MV-4-11 (cell line): ENCODE data around the gene KLHDC7A.
"Not testable (repeated sequence)": the region's sequence is repeated elsewhere in the genome, so short reads cannot be mapped to it uniquely, and the experiment has no call there.

Experiments
- DNase-seq: peaks from one replicate; lab custom pipeline; 2025; lab: John Stamatoyannopoulos, UW

Gene KLHDC7A

DNA sequence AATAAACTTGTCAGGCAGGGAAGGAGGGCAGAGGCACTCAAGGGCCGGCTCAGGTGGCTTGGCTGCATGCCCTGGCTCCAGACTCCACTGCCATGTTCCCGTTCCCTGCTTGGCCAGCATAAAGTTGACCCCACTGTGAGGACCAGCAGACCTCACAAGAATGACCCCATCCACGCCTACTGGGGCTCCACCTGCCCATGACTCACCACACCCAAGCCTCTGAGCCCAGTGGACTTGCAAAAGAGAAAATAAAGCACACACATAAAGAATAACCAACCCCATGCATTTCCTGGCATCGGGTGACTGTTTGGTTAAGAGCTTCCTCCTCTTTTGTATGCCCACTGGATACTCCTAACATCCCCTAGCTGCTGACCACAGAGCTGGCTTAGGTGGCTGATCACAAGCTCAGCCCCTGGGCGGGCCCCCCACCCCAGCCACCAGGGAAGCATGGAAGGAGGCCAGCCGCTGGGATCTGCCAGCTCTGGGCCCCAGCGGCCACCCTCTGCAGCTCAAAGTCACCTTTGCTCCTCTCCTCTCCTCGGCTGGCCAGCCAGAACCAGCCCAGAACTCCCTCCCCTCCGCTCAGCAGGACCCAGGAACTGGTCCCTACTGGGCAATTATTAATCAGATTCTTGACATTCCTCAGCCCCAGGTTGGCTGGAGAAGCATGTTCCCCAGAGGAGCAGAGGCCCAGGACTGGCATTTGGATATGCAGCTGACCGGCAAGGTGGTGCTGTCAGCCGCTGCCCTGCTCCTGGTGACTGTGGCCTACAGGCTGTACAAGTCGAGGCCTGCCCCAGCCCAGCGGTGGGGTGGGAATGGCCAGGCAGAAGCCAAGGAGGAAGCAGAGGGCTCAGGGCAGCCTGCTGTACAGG, at the start of gene KLHDC7A:
TSS of gene KLHDC7A (plus strand) at position 616 of the 875 bp plus-strand sequence. CDS start at position 668, 52 bp downstream.
- DNase-seq = no peak

DNA sequence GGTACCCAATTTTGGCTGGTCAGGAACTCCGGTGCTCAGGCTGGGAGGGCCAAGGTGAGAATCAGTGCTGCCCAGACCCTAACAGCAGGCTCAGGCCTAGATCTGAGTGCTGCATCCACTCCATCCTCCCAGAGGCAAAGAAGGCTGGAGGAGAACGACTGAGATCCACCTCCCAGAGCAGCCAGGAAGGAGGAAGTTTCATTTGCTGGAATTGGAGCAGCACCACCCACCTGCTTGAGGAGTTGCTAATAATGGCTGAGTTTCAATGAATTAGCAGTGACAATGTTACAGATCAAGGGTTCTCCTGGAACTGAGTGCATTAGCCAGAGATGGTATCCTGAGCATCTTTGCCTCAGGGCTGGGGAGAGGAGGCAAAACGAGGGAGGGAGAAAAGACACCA, 46.7 kb upstream of the KLHDC7A start:
- DNase-seq = no peak

DNA sequence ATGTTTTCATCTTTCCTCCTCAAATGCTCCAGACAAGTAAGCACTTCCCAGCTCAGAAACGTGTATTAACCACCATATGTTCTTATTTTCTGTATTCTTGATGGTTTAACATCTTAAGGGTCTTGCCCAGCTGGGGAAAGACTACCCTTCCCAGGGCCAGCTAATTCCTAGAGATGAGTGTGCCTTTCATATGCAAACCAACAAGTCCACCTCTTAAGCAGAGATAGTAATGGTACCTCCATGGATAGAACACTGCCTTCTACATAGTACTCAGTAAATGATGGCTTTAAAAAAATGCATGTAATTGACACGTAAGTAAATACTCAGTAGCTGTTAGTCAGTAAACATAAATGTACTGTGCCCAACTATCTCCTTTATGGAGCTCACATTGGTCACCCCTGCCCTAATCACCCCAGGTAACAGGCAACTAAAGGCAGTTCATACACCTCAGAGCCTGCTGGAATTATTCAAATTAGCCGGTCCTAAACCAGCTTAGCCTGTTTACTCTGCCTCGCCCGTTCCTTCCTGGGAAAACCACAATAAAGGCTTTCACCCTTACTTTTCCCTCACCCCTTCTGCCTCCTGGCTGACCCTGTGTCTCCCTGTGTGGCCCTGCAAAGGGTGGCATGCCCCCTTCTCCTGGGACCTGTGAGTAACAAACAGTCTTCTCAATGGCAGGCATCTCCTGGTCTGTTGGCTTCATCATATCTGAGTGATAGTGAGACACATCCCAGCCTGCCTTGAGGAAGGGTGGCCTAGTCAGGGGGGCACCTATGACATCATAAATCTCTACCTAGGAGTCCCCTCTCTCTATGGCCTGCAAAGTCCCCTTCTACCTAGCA, 40.1 kb upstream of the KLHDC7A start:
- no peak for DNase-seq

DNA sequence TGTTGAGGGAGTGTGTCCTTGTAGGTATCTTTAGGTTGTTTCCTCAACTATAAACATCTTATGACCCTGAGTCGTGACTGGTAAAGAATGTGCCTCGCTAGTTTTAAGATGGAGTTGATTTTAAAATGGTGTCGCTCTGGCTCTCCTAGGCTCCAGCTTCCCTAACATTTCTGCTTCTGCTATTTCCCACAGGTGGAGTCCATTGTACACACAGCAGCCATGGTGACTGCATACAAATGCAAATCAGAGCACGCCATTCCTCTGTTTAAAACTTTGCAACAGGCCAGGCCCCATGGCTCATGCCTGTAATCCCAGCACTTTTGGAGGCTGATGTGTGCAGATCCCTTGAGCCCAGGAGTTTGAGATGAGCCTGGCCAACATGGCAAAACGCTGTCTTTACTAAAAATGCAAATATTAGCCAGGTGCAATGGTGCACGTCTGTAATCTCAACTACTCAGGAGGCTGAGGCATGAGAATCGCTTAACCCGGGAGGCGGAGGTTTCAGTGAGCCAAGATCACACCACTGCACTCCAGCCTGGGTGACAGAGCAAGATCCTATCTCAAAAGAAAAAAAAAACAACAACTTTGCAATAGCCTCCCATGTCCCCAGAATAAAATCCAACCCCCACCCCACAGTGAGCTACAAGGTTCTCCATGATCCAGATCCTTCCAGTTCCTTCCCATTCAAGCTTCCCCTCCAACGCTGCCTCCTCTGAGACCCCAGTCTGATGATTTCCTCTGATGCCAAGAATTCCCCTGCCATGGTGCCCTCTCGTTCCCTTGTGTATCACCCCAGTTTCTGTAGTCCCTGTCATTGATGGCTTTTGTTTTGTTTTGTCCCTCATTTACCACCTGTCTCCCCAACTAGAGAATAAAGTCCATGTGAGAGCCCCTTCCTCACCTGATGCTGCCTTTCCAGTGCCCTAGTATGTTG, 36.9 kb upstream of the KLHDC7A start:
- DNase-seq = no peak

DNA sequence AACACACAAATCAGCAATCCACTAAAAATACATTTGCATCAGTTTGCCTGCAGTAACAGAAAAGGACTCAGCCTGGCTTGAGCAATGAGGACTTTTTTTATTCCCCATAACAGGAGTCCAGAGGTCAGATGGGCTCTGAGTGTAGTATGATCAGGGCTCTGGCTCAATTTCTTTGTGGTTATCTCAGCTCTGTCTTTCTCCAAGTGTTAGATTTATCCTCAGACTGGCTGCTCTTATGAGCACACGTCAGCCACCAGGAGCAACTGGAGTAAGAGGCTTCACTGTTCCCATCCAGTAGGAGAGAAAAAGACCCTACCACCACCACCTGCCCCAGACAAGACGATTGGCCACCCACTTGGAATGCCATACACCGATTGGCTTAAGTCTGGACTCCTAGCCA, 36.2 kb upstream of the KLHDC7A start:
- DNase-seq = no peak

DNA sequence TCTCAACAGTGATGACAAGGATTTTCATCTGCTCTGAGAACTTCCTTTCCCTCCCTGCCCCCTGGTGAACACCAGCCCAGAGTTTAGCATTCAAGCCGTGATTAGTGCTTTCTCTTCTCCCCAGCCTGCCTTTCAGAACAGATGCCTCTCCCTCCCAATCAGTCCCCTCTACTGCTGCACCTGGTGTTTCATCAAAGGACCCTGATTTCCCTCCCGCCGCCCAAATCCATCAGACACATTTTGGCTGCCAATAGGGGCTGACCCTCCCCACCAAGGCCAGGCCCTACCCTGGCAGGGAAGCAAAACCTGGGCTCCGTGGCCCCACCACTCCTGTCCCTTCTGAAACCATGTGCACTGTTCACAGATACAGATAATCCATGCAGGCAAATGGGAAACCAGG, 34.0 kb upstream of the KLHDC7A start:
- no peak for DNase-seq

DNA sequence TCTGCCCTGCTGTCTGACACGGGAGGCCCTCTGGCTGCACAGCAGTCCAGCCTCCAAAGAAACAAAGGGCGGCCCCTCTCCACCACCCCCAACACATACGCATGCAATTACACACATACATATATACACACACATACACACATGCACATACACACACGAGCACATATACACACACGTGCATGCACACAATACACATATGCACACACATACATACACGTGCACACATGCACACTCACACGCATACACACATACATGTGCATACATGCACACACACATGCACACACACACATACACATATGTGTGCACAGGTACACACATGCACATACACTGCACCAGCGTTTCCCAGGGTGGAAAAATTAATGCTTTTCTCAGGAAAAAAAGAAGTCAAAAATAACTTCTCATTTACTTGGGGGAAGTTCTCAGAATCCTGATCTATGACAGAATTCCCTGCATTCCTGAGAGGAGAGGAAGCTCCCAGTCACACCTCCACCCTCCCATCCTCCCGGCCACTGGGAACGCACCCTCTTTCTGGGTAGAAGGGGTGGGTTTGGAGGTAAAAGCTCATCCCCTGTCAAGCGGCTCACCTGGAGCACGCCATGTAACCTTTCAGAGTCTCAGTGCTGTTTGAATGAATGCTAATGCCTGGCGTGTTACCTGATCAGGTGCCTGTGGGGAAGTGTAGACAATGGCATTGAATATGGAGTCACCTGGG, 33.1 kb upstream of the KLHDC7A start:
- DNase-seq = no peak

DNA sequence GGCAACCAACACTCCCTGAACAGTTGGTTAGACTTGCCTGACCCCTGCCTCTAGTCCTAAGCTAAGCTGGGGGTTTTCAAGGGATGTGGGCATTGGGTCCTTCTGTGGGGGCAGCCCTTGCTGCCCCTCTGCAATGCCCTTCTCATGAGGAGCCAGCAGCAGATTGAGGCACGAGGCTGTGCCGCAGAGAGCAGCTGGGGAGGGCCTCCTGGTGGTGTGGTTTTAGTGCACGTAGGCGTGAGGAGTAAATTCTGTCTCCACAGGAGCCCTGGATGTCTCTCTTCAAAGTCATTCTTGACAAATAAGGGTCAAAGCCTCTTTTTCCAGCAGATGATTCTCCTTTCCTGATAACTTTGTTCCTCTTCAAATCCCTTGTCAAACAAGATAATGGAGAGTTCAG, 31.8 kb upstream of the KLHDC7A start:
- DNase-seq = no peak

DNA sequence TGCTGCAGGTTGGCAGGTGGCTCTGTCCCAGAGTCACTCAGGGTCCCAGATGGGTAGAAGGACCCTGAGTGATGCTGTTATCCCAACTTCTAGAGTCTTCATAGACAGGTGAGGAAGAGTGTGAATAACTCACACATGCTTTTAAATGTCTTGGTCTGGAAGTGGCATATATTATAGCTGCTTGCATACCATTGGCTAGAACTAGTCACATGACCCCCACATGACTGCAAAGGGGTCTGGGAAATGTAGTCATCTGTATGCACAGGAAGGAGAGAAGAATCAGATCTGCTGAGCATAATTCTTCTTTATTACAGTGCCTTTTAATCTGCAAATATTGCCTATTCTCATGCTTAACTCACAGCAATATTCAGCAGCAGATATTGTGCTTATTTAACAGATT, 28.2 kb upstream of the KLHDC7A start:
- no peak for DNase-seq

DNA sequence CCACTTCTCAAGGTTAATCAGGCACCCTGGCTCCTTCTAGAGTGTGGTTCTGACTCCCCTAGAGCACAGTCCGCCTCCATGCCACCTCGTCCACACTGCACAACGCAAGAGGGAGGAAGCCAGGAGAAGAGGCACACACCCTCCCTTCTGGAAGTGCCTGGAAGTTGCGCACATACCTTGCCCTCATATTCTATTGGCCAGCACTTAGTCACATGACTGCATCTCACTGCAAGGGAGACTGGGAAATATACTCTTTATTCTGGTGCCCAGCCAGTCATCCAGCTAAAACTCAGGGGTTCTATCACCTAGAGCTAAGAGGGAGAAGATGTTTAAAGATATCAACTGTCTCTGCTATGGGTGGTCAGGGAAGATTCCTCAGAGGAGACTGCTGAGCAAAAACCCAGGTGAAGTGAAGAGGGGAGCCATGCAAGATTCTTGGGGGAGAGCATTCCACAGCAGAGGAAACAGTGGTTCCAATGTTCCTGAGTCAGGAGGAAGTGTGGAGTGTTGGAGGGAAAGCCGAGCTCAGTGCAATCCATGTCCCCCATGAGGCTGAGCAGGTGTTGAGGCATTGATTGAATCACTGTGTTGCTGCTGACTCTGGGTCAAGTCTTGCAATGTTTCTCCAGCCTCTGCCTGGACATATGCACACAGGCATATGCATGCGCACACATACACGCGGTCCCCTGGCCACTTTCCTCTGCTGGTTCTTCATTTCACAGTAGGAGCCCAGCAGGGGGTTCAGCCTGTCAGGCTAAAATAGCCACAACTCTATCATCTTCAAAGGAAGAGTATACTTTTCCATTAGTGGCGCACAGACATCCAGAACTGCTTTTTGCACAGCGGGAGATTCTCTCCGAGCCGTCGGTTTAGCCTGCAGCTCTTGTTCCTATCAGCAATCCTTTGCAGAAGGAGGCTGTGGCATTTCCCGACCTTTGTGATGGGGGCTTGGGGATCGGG, 22.3 kb upstream of the KLHDC7A start:
- DNase-seq = no peak

DNA sequence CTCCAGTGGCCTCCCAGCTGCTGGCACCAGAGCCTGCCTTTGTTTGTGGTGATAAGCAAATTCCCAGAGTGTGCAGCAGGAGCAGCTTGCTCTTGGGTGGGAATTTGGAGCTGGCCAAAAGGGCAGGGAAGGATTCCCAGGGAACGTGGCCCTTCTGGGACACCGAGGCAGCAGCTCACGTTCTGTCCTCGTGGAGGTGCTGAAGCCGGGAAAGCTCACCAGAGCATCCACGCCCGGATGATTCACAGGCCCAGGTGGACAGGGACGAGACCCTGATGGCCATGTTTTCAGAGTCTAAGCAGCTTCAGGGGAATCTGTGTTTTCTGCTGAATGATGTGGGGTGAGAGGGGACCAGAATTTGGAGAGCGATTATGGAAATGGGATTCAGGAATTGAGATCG, 19.1 kb upstream of the KLHDC7A start:
- no peak for DNase-seq

DNA sequence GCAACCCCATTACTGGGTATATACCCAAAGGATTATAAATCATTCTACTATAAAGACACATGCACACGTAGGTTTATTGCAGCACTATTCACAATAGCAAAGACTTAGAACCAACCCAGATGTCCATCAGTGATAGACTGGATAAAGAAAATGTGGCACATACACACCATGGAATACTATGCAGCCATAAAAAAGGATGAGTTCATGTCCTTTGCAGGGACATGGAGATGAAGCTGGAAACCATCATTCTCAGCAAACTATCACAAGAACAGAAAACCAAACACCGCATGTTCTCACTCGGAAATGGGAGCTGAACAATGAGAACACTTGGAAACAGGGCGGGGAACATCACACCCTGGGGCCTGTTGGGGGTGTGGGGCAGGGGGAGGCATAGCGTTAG, 18.2 kb upstream of the KLHDC7A start:
- DNase-seq = not testable (repeated sequence)

DNA sequence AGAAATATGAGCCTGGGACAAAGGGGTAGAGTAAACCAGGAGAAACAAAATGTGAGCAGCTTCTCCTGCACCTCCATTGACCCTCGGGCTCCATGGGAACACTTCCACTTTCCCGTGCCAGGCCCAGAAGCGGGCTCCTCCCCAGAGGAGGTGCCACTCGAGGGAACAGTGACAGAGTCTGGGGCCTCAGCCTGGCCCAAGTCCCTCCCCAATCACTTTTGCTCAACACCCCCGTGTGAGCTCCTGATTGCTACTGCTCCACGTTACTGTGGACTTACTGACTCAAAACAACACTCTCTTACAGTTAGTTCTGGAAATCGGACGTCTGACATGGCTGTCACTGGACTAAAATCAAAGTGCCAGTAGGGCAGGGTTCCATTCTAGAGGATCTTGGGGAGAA, 17.7 kb upstream of the KLHDC7A start:
- DNase-seq = no peak

DNA sequence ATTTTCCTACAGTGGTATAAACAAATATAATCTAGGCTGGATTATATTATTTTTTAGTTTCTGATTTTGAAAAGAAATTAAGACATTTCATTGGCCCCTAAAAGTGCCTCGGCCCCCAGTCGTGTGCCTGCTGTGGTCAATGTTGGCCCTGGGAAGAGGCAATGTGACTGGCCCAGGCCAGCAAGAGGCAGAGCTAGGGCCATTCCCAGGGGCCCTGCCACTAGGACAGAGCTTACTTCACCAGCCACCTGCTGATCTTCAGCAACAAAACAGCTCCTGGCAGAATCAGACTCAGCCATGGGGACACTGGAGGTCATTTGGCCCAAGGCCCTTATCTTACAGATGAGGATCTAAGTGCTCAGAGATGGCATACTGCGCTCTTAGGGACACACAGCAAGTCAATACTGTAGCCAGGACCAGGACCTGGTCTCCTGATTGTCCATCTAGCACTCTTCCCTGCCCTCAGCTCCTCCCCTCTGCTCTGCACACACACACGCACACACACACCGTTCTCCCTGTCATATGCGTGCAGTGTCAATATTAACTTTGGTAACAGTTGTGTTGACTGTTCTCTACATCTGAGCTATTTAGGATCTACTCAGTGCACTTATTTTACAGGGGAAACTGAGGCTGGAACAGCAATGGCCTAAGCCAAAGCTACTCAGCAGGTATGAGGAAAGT, 16.6 kb upstream of the KLHDC7A start:
- DNase-seq = no peak

DNA sequence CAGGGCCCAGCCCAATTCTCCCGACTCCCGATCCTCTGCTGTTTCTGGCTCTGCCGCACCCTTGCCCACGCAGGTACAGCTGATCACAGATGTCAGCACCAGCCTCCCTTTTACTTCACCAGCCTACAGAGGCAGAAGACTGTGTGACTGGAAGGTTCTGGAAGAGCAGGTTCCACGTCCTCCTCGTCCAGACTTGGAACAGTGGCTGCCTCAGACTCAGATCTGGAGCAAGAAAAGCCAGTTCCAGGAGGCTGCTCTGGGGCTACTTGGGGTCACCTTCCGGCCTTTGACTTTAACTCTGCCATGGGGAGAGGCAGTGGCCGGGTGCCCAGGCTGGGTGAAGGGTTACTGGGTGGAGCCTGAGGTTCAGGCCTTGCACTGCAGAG, 16.1 kb upstream of the KLHDC7A start:
- no peak for DNase-seq

DNA sequence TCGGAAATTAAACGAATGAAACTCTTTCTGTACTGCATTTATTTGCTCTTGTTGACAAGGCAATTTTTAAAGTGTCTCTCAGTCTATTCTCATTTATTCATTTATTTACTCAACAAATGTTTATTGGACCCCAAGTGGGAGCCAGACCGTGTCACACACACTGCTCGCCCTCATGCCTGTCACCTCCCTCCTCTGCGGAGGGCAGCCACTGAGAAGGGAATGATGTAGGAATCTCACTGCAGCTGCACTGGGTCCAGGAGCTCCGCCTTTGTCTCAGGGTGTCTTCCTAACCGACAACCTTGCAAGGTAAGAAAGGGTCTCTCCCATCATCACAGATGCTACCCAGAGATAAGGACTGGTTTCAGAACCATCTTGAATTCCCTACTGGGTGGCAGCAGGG, 14.1 kb upstream of the KLHDC7A start:
- DNase-seq = no peak

DNA sequence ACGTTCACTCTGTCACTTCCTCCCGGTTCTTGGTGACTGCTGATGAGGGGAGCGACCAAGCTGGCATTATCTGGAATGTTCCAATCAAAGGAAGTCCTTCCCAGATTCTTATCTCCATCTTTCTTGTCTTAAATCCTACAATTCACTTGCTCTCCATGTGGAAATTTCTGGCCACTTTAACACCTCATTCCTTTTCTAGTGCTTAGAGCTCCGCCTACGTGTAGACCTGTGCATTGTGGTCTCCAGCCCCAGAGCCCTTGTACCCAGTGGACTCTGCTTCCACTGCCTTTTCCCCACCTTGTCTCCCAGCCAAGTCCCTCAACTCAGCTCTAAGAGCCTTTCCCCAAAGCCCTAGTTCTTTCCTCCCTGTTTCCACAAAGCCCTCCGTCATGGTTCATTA, 12.2 kb upstream of the KLHDC7A start:
- no peak for DNase-seq

DNA sequence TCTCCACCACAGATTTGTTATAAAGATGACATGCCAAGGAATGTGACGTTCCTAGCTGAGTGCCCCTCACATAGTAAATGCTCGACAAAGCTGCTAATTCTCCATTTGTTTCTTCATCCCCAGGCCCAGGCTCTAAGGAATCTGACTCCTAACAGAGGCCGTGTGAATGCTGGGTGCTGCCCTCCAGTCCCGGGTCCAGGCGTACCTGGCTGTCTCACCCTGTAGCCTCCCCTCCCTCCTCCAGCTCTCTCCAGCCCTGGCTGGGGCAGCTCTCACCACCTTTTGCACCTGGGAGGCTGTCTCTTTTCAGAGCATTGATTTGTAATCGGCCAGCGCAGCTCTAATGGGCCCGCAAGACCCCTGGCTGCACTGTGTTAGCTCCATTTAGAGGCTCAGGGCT, 11.2 kb upstream of the KLHDC7A start:
- no peak for DNase-seq

DNA sequence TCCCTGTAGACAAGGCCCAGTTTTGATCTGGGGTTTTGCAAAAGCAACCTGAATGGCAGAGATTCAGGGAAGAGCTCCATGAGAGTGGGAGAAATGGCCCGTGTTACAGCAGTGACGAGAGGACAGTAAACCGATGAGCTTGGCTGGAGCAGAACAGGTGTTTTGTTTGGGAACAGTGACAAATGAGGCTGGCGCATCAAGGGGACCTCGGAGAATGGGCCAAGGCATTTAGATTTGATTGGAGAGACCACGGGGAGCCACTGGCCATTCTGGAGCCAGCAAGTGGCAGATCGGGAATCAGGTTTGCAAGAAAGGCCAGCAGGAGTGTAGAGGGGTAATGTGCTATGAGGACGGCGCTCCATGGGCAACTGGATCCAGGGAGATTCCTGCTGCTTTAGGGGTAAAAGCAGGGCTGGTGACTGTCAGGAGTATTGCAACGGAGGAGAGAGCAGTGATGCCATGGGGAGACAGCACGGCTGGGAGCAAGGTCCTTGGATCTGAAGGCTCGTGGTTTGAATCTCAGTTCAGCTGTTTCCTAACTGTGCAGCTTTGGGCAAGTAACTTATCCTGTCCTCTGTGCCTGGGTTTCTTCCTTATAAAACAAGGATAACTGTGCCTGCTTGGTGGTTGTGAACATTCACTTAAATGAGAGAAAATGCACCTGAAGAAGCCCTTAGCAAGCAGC, 9.9 kb upstream of the KLHDC7A start:
- DNase-seq = no peak
